Naive thymus-derived CD4-positive, alpha-beta T cell (primary cell): ENCODE data around the gene NPLOC4. TPM values are rescaled to one million over a fixed set of nuclear protein-coding genes. Genes with fewer than 3 reads are reported as not detected.

Experiments used
- ATAC-seq: fragments of 150-1000 bp; cut with Tn5 transposase; 2 replicates; pipeline ENCODE4 v1.10.0; 2021; ENCODE audit warnings: mild to moderate bottlenecking, moderate library complexity
- CTCF ChIA-PET: fragments of 350-600 bp; sonication (Branson Sonifier 250); formaldehyde crosslinking; loops from one replicate; lab custom pipeline; 2021; ENCODE audit warnings: antibody characterized with exemption; lab: Charles Lee
- POLR2A ChIA-PET: fragments of 350-600 bp; sonication (Branson Sonifier 250); formaldehyde crosslinking; loops from one replicate; lab custom pipeline; 2021; ENCODE audit warnings: antibody characterized with exemption, inconsistent platforms; lab: Charles Lee
- DNase-seq, 9 donors: peaks; one replicate each; pipeline versions ENCODE4 v3.0.0 to v3.0.0-alpha.2; 2020 to 2022; ENCODE audit warnings: mixed read lengths in 1 of 9
- H3K27ac ChIP-seq: one replicate; pipeline ENCODE4 v1.7.0; 2013; ENCODE audit warnings: mild to moderate bottlenecking, low read depth, low read length, moderate library complexity
- H3K27me3 ChIP-seq, 2 donors: one replicate each; pipeline ENCODE4 v1.7.0; 2013; ENCODE audit warnings: low read length in 2 of 2, mild to moderate bottlenecking in 2 of 2, moderate library complexity in 2 of 2; ENCODE audit not compliant: control insufficient read depth in 2 of 2, insufficient read depth in 2 of 2
- H3K36me3 ChIP-seq, 3 experiments: 1 replicate in 2 of 3; 2 replicates in 1 of 3; pipeline ENCODE4 v1.7.0; 2013; ENCODE audit warnings: low read length in 3 of 3, mild to moderate bottlenecking in 3 of 3, moderate library complexity in 1 of 3; ENCODE audit not compliant: insufficient read depth in 3 of 3, control insufficient read depth in 2 of 3
- H3K4me1 ChIP-seq, 2 donors: one replicate each; pipeline ENCODE4 v1.7.0; 2013; ENCODE audit warnings: low read length in 2 of 2, mild to moderate bottlenecking in 2 of 2, moderate library complexity in 1 of 2; ENCODE audit not compliant: control insufficient read depth in 2 of 2, insufficient read depth in 2 of 2
- H3K4me3 ChIP-seq: 2 replicates; pipeline ENCODE4 v1.7.0; 2013; ENCODE audit warnings: mild to moderate bottlenecking, low read length
- H3K9me3 ChIP-seq, 3 experiments: 1 replicate in 2 of 3; 2 replicates in 1 of 3; pipeline ENCODE4 v1.7.0; 2013; ENCODE audit warnings: low read length in 3 of 3; ENCODE audit not compliant: control insufficient read depth in 2 of 3
- H3K27ac Mint-ChIP-seq, 9 donors: one replicate each; pipeline ENCODE4 v1.8.0; 2020 to 2022; ENCODE audit warnings: mixed read lengths in 9 of 9, mild to moderate bottlenecking in 8 of 9, moderate library complexity in 5 of 9, inconsistent platforms in 2 of 9
- H3K27me3 Mint-ChIP-seq, 5 donors: one replicate each; pipeline ENCODE4 v1.8.0; 2021 to 2022; ENCODE audit warnings: mixed read lengths in 5 of 5, mild to moderate bottlenecking in 1 of 5
- H3K36me3 Mint-ChIP-seq, 5 donors: one replicate each; pipeline ENCODE4 v1.8.0; 2020 to 2022; ENCODE audit warnings: mixed read lengths in 5 of 5, mild to moderate bottlenecking in 3 of 5, inconsistent platforms in 1 of 5
- H3K4me1 Mint-ChIP-seq, 7 donors: one replicate each; pipeline ENCODE4 v1.8.0; 2020 to 2022; ENCODE audit warnings: mixed read lengths in 7 of 7, mild to moderate bottlenecking in 3 of 7, inconsistent platforms in 1 of 7
- H3K4me3 Mint-ChIP-seq, 10 donors: one replicate each; pipeline ENCODE4 v1.8.0; 2020 to 2022; ENCODE audit warnings: mild to moderate bottlenecking in 10 of 10, mixed read lengths in 10 of 10, moderate library complexity in 6 of 10, inconsistent platforms in 2 of 10
- H3K9me3 Mint-ChIP-seq, 11 donors: one replicate each; pipeline ENCODE4 v1.8.0; 2020 to 2022; ENCODE audit warnings: mixed read lengths in 11 of 11, mild to moderate bottlenecking in 4 of 11, inconsistent platforms in 1 of 11, moderate library complexity in 1 of 11
- intact Hi-C, 2 donors: fragments of 100-400 bp; cut with micrococcal nuclease; formaldehyde crosslinking; loops; one replicate each; pipeline ENCODE4 v1.15.1; 2023
- polyA plus RNA-seq, 2 donors: library from polyadenylated mRNA; unstranded; fragments of 300-500 nt; fragmentation: Illumina TruSeq; gene quantifications; one replicate each; pipeline ENCODE4 v1.2.3, GENCODE V29; 2021
- total RNA-seq, 6 experiments: library from RNA in 5 of 6; stranded (reverse) in 5 of 6; gene quantifications; 1 replicate in 5 of 6; 2 replicates in 1 of 6; pipeline ENCODE4 v1.2.3 and lab custom pipeline; 2021 to 2026

NPLOC4 gene
- total and polyA plus RNA-seq, 7 experiments from 2014 or later, result 47.8 to 125 (median 84.2) TPM

DNA sequence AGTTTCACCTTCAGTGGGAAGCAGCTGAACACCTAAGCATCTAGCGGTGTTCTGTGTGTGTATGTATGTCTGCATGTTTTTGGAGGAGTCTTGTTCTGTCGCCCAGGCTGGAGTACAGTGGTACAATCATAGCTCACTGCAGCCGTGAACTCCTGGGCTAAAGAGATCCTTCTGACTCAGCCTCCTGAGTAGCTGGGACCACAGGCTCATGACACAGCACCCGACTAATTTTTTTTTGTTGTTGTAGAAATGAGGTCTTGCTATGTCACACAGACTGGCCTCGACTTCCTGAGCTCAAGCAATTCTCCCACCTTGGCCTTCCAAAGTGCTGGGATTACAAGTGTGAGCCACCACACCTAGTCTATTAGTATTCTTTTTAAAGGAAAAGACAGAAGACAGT, 54.6 kb downstream of the NPLOC4 start:
- Mint-ChIP-seq H3K27me3 (no peaks in the 10 kb centered on the region), H3K4me1 (peaks cover 4 to 22% (median 8%) of the 10 kb centered on the region in 7 donors), H3K36me3 (peaks cover 2 to 51% (median 12%) of the 10 kb centered on the region in 5 donors), H3K9me3 (no peaks in the 10 kb centered on the region), H3K27ac (no peak overlapping the region), H3K4me3 (no peak overlapping the region)
- Histone ChIP-seq H3K4me1 (no peaks in the 10 kb centered on the region), H3K36me3 (peaks cover 0 to 81% (median 24%) of the 10 kb centered on the region in 3 experiments), H3K27me3 (no peaks in the 10 kb centered on the region), H3K27ac (no peak overlapping the region), H3K4me3 (no peak overlapping the region), H3K9me3 (no peaks in the 10 kb centered on the region)
- POLR2A ChIA-PET, result interaction anchor here (0.9 kb wide), 1 partner anchor 16 kb away, joined by 3 read pairs; no protein-coding TSS in a partner anchor
- no peak for DNase-seq
- intact Hi-C loops, result no loop called here
- CTCF ChIA-PET, result no interaction called here
- ATAC-seq, result no peak

- ChIA-PET POLR2A (interaction anchor here (0.9 kb wide), 1 partner anchor 15 kb away, joined by 3 read pairs; no protein-coding TSS in a partner anchor), CTCF (no interaction called here)
- H3K27ac ChIP-seq, result no peak overlapping the region
- no peak for ATAC-seq
- peaks cover 3 to 50% (median 13%) of the 10 kb centered on the region in 5 donors for H3K36me3 Mint-ChIP-seq
- intact Hi-C loops, result no loop called here
- peaks cover 4 to 23% (median 9%) of the 10 kb centered on the region in 7 donors for H3K4me1 Mint-ChIP-seq
- H3K27me3 ChIP-seq, result no peaks in the 10 kb centered on the region
- peaks cover 0 to 1% (median 0%) of the 10 kb centered on the region in 11 donors for H3K9me3 Mint-ChIP-seq
- H3K27ac Mint-ChIP-seq, result no peak overlapping the region
- H3K36me3 ChIP-seq, result peaks cover 0 to 83% (median 24%) of the 10 kb centered on the region in 3 experiments
- H3K27me3 Mint-ChIP-seq, result no peaks in the 10 kb centered on the region
- no peak overlapping the region for H3K4me3 Mint-ChIP-seq
- no peaks in the 10 kb centered on the region for H3K4me1 ChIP-seq
- DNase-seq, result no peak
- no peaks in the 10 kb centered on the region for H3K9me3 ChIP-seq
- no peak overlapping the region for H3K4me3 ChIP-seq
These were observed 55.2 kb downstream of the NPLOC4 start for GRCh38 chr17:81581758-81582157.

DNA sequence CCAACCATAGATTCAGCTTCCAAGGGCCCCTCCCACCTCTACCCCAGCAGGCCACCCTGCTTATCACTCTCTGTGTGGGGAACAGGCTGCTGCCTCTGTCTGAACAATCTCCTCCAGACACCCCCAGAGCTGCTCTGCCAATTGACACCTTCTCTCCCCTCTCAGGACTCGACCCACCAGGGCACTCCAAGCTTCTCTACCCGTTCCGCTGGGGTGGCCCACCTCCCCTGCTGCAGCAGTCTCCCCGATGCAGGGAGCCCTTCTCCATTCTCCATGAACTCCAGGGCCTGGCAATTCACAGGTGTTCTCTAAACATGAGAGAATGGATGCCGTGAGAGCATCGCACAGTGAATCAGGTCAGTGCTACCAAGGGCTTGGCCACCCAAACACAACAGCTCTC, 56.4 kb downstream of the NPLOC4 start:
- Mint-ChIP-seq H3K27ac (peak overlapping the region in 3 of 9 donors; percentile 50 to 90 (median 55)), H3K27me3 (no peaks in the 10 kb centered on the region), H3K9me3 (peaks cover 0 to 1% (median 0%) of the 10 kb centered on the region in 11 donors), H3K4me3 (no peak overlapping the region), H3K4me1 (peaks cover 4 to 23% (median 9%) of the 10 kb centered on the region in 7 donors), H3K36me3 (peaks cover 3 to 47% (median 13%) of the 10 kb centered on the region in 5 donors)
- peaks cover 0 to 84% (median 19%) of the 10 kb centered on the region in 3 experiments for H3K36me3 ChIP-seq
- intact Hi-C loops, result no loop called here
- H3K9me3 ChIP-seq, result no peaks in the 10 kb centered on the region
- ATAC-seq (no peak), DNase-seq (no peak)
- no peak overlapping the region for H3K27ac ChIP-seq
- no peak overlapping the region for H3K4me3 ChIP-seq
- H3K27me3 ChIP-seq, result no peaks in the 10 kb centered on the region
- POLR2A ChIA-PET, result no interaction called here
- CTCF ChIA-PET, result no interaction called here
- H3K4me1 ChIP-seq, result no peaks in the 10 kb centered on the region

DNA sequence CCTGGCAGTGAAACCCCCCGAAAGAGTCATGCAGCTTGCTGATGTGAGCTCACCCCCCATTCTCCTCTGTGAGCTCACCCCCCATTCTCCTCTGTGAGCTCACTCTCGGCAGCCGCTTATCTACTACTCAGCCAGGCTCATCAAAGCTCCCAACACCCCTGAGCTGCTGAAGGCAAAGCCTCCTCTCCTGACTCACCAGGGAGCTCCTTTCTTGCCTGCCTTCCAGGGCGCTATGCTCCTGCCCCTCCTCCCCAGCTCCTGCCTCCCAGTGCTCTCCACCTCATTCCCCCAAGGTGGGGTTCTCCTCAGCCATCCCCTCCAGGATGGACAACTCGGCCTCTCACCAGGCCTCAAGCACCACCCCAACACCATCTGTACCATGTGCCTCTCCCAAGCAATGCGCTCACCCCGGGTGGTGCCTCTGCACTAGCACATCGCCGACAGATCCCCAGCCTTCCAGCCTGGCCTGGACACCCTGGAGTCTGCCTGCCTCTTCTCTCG, 57.0 kb downstream of the NPLOC4 start:
- H3K4me3 Mint-ChIP-seq, result peak overlapping the region in 1 of 10 donors; percentile 43
- Histone ChIP-seq H3K4me1 (no peaks in the 10 kb centered on the region), H3K9me3 (no peaks in the 10 kb centered on the region), H3K27ac (no peak overlapping the region), H3K4me3 (no peak overlapping the region), H3K36me3 (peaks cover 0 to 83% (median 16%) of the 10 kb centered on the region in 3 experiments), H3K27me3 (no peaks in the 10 kb centered on the region)
- H3K27me3 Mint-ChIP-seq, result no peaks in the 10 kb centered on the region
- ChIA-PET POLR2A (no interaction called here), CTCF (interaction anchor here (1.1 kb wide), 1 partner anchor 22 kb away, joined by 3 read pairs; no protein-coding TSS in a partner anchor)
- peaks cover 0 to 1% (median 0%) of the 10 kb centered on the region in 11 donors for H3K9me3 Mint-ChIP-seq
- DNase-seq (no peak), ATAC-seq (no peak)
- intact Hi-C loops, result no loop called here
- H3K4me1 Mint-ChIP-seq, result peaks cover 4 to 23% (median 9%) of the 10 kb centered on the region in 7 donors
- peaks cover 3 to 42% (median 13%) of the 10 kb centered on the region in 5 donors for H3K36me3 Mint-ChIP-seq
- peak overlapping the region in 5 of 9 donors; percentile 17 to 77 (median 43) for H3K27ac Mint-ChIP-seq

- H3K27me3 Mint-ChIP-seq, result no peaks in the 10 kb centered on the region
- Histone ChIP-seq H3K27me3 (no peaks in the 10 kb centered on the region), H3K4me1 (no peaks in the 10 kb centered on the region), H3K9me3 (no peaks in the 10 kb centered on the region), H3K4me3 (no peak overlapping the region), H3K27ac (no peak overlapping the region), H3K36me3 (peaks cover 5 to 83% (median 17%) of the 10 kb centered on the region in 3 experiments)
- intact Hi-C loops, result no loop called here
- H3K4me1 Mint-ChIP-seq, result peaks cover 4 to 23% (median 9%) of the 10 kb centered on the region in 7 donors
- no peak overlapping the region for H3K4me3 Mint-ChIP-seq
- H3K36me3 Mint-ChIP-seq, result peaks cover 3 to 43% (median 13%) of the 10 kb centered on the region in 5 donors
- peaks cover 0 to 1% (median 0%) of the 10 kb centered on the region in 11 donors for H3K9me3 Mint-ChIP-seq
- DNase-seq (no peak), ATAC-seq (no peak)
- ChIA-PET POLR2A (no interaction called here), CTCF (interaction anchor here (0.6 to 1.1 kb wide), 2 partner anchors 22 to 1099 kb away, joined by 3 read pairs; no protein-coding TSS in a partner anchor)
- H3K27ac Mint-ChIP-seq, result peak overlapping the region in 5 of 9 donors; percentile 50 to 92 (median 77)
These were observed 57.6 kb downstream of the NPLOC4 start for GRCh38 chr17:81579298-81579697.

- no peak for DNase-seq
These were observed 58.2 kb downstream of the NPLOC4 start for GRCh38 chr17:81578561-81579225.

More at GRCh38 chr17:81578561-81579225, 58.2 kb downstream of the NPLOC4 start:
- no peak for ATAC-seq
- Mint-ChIP-seq H3K27me3 (no peaks in the 10 kb centered on the region), H3K4me1 (peaks cover 4 to 23% (median 9%) of the 10 kb centered on the region in 7 donors), H3K27ac (no peak overlapping the region), H3K4me3 (no peak overlapping the region), H3K36me3 (peaks cover 3 to 45% (median 14%) of the 10 kb centered on the region in 5 donors), H3K9me3 (peaks cover 0 to 1% (median 0%) of the 10 kb centered on the region in 11 donors)
- Histone ChIP-seq H3K27me3 (no peaks in the 10 kb centered on the region), H3K27ac (no peak overlapping the region), H3K36me3 (peaks cover 9 to 82% (median 22%) of the 10 kb centered on the region in 3 experiments), H3K4me3 (no peak overlapping the region), H3K9me3 (no peaks in the 10 kb centered on the region), H3K4me1 (no peaks in the 10 kb centered on the region)
- ChIA-PET CTCF (interaction anchor here (0.6 to 1.1 kb wide), 2 partner anchors 23 to 1098 kb away, joined by 3 read pairs; no protein-coding TSS in a partner anchor), POLR2A (no interaction called here)
- intact Hi-C loops, result no loop called here
